GM12875 (cell line): Measurements from ENCODE around the gene ZBTB9.
"Not testable (repeated sequence)": the region's sequence is repeated elsewhere in the genome, so short reads cannot be mapped to it uniquely, and the experiment has no call there.

Source experiments
- H3K4me3 ChIP-seq: one replicate; pipeline ENCODE4 v1.5.1; 2011; ENCODE audit warnings: low read depth, low read length, control low read depth
- CTCF ChIP-seq: IDR thresholded peaks from 2 replicates; pipeline ENCODE4 v1.5.1; 2011; ENCODE audit warnings: low read depth, mild to moderate bottlenecking, control low read depth, inconsistent platforms, low read length, moderate library complexity, borderline replicate concordance; ENCODE audit not compliant: insufficient read depth

ZBTB9 gene

DNA sequence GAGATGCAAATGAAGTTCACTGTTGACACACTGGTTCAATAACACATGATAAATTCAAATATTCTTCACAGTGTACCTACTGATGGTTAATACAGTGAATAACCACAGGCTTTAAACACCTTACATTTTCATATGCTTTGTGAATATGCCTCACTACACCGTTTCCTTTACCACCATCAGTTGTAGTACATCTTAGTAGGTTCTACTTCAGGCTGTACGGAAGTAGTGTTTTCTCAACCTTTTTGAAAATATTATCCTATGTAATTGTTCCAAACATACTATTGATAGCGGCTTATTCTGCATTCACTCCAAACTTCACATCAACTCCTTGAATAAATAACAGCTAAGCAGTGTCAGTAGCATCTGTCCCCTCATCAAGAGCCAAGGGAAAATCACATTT, 15.3 kb downstream of the ZBTB9 start:
- no peak overlapping the region for H3K4me3 ChIP-seq
- TF ChIP-seq CTCF: no peak

DNA sequence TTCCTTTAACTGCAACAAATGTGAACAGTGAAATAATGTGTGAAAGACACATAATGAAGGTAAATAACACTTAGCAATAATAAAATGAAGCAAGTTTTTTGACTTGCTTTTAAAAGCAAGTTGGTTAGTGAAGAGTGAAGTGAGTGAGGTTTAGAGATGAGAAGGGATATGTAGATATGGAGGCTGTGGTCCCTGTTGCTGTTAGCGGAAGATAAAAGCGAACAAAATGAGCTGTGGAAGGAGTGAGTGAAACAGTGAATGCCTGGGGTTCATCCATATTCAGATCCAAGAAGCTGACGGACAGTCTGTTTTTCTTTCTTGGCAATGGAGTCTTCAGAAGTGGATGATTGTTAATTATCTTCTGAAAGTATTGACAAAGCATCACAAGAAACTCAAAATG, 23.5 kb downstream of the ZBTB9 start:
- TF ChIP-seq CTCF: no peak
- H3K4me3 ChIP-seq: no peak overlapping the region

DNA sequence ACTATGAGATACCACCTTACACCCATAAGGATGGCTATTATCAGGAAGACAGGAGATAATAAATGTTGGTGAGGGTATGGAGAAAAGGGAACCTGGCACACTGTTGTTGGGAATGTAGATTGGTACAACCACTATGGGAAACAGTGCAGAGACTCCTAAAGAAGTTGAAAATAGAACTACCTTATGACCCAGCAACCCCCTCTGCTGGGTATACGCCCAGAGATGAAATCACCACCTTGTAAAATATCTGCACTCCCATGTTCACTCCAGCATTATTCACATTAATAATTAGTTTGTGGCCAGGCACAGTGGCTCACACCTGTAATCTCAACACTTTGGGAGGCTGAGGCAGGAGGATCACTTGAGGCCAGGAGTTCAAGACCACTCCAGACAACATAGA, 26.8 kb downstream of the ZBTB9 start:
- H3K4me3 ChIP-seq: no peak overlapping the region
- TF ChIP-seq CTCF: no peak

DNA sequence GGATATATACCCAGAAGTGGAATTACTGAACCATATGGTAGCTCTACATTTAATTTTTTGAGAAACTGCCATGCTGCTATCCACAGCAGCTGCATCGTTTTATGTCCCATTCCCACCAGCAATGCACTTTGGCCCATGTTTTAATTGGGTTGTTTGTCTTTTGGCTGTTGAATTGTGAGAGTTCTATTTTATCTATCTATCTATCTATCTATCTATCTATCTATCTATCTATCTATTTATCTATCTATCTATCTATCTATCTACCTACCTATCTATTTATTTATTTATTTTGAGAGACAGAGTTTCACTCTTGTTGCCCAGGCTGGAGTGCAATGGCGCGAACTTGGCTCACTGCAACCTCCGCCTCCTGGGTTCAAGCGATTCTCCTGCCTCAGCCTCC, 28.2 kb downstream of the ZBTB9 start:
- H3K4me3 ChIP-seq: not testable (repeated sequence)

DNA sequence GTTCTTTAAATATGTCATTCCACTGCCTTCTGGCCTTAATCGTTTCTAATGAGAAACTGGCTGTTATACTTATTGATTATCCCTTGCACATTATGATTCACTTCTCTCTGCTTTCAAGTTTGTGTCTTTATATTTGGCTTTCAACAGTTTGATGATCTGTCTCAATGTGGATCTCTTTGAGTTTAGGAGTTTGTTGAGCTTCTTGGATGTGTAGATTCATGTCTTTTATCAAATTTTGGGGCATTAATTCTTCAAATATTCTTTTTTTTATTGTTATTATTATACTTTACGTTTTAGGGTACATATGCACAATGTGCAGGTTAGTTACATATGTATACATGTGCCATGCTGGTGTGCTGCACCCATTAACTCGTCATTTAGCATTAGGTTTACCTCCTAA, 29.3 kb downstream of the ZBTB9 start:
- no peak for TF ChIP-seq CTCF
- no peak overlapping the region for H3K4me3 ChIP-seq

- H3K4me3 ChIP-seq: not testable (repeated sequence)
Measured at GRCh38 chr6:33484673-33485262, 30.4 kb downstream of the ZBTB9 start.

GRCh38 chr6:33485680-33486079, 31.3 kb downstream of the ZBTB9 start:
- not testable (repeated sequence) for H3K4me3 ChIP-seq

DNA sequence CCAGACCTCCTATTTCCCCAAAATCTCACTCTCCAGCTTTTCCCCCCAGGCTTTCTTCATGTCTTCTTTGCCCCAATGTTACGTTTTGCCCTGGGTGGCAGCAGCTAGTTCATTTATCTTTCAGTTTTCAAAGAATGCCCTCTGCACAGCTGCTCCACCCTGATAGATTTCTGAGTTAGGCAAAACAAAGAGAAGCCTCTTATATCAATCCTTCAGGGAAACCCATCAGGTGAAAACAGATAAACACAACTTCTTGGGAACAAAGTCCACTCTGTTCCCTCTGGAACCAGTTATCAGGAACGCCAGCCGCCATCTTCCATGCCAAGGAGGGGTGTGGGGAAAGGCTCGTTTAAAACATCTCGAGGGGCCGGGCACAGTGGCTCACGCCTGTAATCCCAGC, 34.0 kb downstream of the ZBTB9 start:
- no peak overlapping the region for H3K4me3 ChIP-seq
- TF ChIP-seq CTCF: no peak

- no peak for TF ChIP-seq CTCF
- H3K4me3 ChIP-seq: no peak overlapping the region
Measured at GRCh38 chr6:33490198-33490597, 35.8 kb downstream of the ZBTB9 start.
